Measurements from ENCODE around the gene WNT9B. TPM values are rescaled to one million over a fixed set of nuclear protein-coding genes. Genes with fewer than 3 reads are reported as not detected.

Gene WNT9B
- total and polyA plus RNA-seq, 4 donors, result 0.08 to 0.14 (median 0.10) TPM; not detected in 1

GRCh38 chr17:46805771-46806170 is 45.6 kb upstream of the WNT9B start:
- Histone ChIP-seq H3K27me3 (ENCODE audit: control insufficient read depth in 4 of 4, insufficient read depth in 4 of 4, low read length in 3 of 4) (no peaks in the 10 kb centered on the region), H3K4me3 (ENCODE audit: low read depth in 1 of 3, low read length in 3 of 3) (no peak overlapping the region), H3K4me1 (ENCODE audit: control insufficient read depth in 4 of 4, insufficient read depth in 4 of 4, low read length in 3 of 4) (no peaks in the 10 kb centered on the region), H3K9me3 (ENCODE audit: control insufficient read depth in 4 of 4, low read length in 3 of 4) (no peaks in the 10 kb centered on the region), H3K27ac (ENCODE audit: low read depth in 1 of 2, low read length in 2 of 2) (no peak overlapping the region), H3K36me3 (ENCODE audit: control insufficient read depth in 4 of 4, insufficient read depth in 3 of 4, low read depth in 1 of 4, low read length in 3 of 4) (no peaks in the 10 kb centered on the region), H3K9ac (ENCODE audit: low read depth in 1 of 2, low read length in 2 of 2) (no peak overlapping the region)
- TF ChIP-seq SP1 (IDR thresholded peaks at IDR 0.05), result no peak
- TF ChIP-seq RXRA (IDR thresholded peaks at IDR 0.05), result no peak
- TF ChIP-seq NR2F2 (IDR thresholded peaks at IDR 0.05), result no peak
- no peak for TF ChIP-seq EGR1 (IDR thresholded peaks at IDR 0.05; ENCODE audit: low read depth in 2 of 2)
- no peak for TF ChIP-seq TAF1 (conservative IDR thresholded peaks at IDR 0.05)
- TF ChIP-seq HNF4G (IDR thresholded peaks at IDR 0.05), result no peak
- TF ChIP-seq MAX (IDR thresholded peaks at IDR 0.05), result no peak
- TF ChIP-seq FOXA2 (IDR thresholded peaks at IDR 0.05), result no peak
- no peak for TF ChIP-seq ZBTB33 (IDR thresholded peaks at IDR 0.05)
- TF ChIP-seq FOXA1 (IDR thresholded peaks at IDR 0.05), result no peak
- TF ChIP-seq RAD21 (IDR thresholded peaks at IDR 0.05), result no peak
- TF ChIP-seq ATF3 (IDR thresholded peaks at IDR 0.05), result no peak
- TF ChIP-seq GABPA (IDR thresholded peaks at IDR 0.05 in 1 of 2, conservative IDR thresholded peaks at IDR 0.05 in 1 of 2), result no peak
- no peak for TF ChIP-seq HNF4A (conservative IDR thresholded peaks at IDR 0.05)
- TF ChIP-seq JUND (IDR thresholded peaks at IDR 0.05), result no peak
- TF ChIP-seq YY1 (IDR thresholded peaks at IDR 0.05), result no peak
- 94% methylated on average over 6 of the region's 6 CpGs for WGBS
- DNase-seq (ENCODE audit: low spot score), result no peak

GRCh38 chr17:46809110-46809571 is 42.2 kb upstream of the WNT9B start:
- Histone ChIP-seq H3K27me3 (ENCODE audit: control insufficient read depth in 4 of 4, insufficient read depth in 4 of 4, low read length in 3 of 4) (no peaks in the 10 kb centered on the region), H3K9ac (ENCODE audit: low read depth in 1 of 2, low read length in 2 of 2) (no peak overlapping the region), H3K36me3 (ENCODE audit: control insufficient read depth in 4 of 4, insufficient read depth in 3 of 4, low read depth in 1 of 4, low read length in 3 of 4) (no peaks in the 10 kb centered on the region), H3K4me1 (ENCODE audit: control insufficient read depth in 4 of 4, insufficient read depth in 4 of 4, low read length in 3 of 4) (no peaks in the 10 kb centered on the region), H3K27ac (ENCODE audit: low read depth in 1 of 2, low read length in 2 of 2) (no peak overlapping the region), H3K4me3 (ENCODE audit: low read depth in 1 of 3, low read length in 3 of 3) (no peak overlapping the region), H3K9me3 (ENCODE audit: control insufficient read depth in 4 of 4, low read length in 3 of 4) (no peaks in the 10 kb centered on the region)
- TF ChIP-seq ATF3 (IDR thresholded peaks at IDR 0.05) (no peak), EGR1 (IDR thresholded peaks at IDR 0.05; ENCODE audit: low read depth in 2 of 2) (no peak), FOXA1 (IDR thresholded peaks at IDR 0.05) (no peak), HNF4G (IDR thresholded peaks at IDR 0.05) (no peak), CTCF (IDR thresholded peaks at IDR 0.05; ENCODE audit: low read depth, low read length, missing input control) (no peak), TAF1 (conservative IDR thresholded peaks at IDR 0.05) (no peak), RXRA (IDR thresholded peaks at IDR 0.05) (no peak), HNF4A (conservative IDR thresholded peaks at IDR 0.05) (no peak), FOXA2 (IDR thresholded peaks at IDR 0.05) (no peak), GABPA (IDR thresholded peaks at IDR 0.05 in 1 of 2, conservative IDR thresholded peaks at IDR 0.05 in 1 of 2) (no peak), ZBTB33 (IDR thresholded peaks at IDR 0.05) (no peak), RAD21 (IDR thresholded peaks at IDR 0.05) (no peak), SP1 (IDR thresholded peaks at IDR 0.05) (no peak), MAX (IDR thresholded peaks at IDR 0.05) (no peak), NR2F2 (IDR thresholded peaks at IDR 0.05) (no peak), REST (IDR thresholded peaks at IDR 0.05) (no peak), JUND (IDR thresholded peaks at IDR 0.05) (no peak), YY1 (IDR thresholded peaks at IDR 0.05) (no peak)
- DNase-seq (ENCODE audit: low spot score), result no peak
- 91% methylated on average over 8 of the region's 8 CpGs for WGBS

Measured in liver (tissue), 9 donors.